Astrocyte (in vitro differentiated cells and primary cell): Measurements from ENCODE around the gene ULBP2.

ENCODE experiments used
- EZH2 ChIP-seq: IDR thresholded peaks from 2 replicates; pipeline ENCODE4 v1.6.1; 2012; ENCODE audit warnings: mild to moderate bottlenecking, low read length, inconsistent platforms; ENCODE audit not compliant: insufficient read depth
- TF ChIP-seq, protein P1 (sequence below): IDR thresholded peaks from 2 replicates; pipeline ENCODE4 v1.5.1; 2011; ENCODE audit warnings: low read depth, mild to moderate bottlenecking, inconsistent platforms, low read length, moderate library complexity; ENCODE audit not compliant: insufficient read depth

DNA sequence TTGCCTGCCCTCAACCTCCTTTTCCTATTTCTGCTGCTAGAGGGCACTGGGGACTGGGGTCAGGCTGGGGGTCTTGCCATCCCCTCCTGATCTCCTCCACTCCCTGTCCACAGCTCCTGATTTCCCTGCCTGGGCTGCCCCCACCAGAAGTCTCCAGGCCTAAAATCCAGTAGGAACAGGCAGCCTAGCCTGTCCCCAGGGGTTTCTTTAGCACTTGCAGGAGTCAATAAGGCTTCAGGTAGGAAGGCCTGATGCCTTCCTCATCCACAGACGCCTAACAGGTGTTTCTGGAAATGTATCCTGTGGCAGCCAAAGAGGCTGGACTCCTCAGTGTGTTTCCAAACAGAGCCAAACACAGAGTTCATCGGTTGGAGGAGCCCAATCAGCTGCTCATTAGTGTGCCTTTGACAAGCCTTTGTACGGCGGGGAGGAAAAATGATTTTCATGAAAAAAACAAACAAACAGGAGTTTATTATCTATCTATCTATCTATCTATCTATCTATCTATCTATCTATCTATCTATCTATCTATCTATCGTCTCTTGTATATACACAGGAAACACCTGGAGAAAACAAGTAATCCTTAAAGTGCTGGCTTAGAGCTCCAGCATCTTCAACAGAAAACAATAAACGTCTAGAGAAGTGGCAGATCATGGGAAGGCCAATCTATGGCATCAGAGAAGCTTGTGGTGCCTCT, 40.2 kb upstream of the ULBP2 start:
- TF ChIP-seq, protein P1, sequence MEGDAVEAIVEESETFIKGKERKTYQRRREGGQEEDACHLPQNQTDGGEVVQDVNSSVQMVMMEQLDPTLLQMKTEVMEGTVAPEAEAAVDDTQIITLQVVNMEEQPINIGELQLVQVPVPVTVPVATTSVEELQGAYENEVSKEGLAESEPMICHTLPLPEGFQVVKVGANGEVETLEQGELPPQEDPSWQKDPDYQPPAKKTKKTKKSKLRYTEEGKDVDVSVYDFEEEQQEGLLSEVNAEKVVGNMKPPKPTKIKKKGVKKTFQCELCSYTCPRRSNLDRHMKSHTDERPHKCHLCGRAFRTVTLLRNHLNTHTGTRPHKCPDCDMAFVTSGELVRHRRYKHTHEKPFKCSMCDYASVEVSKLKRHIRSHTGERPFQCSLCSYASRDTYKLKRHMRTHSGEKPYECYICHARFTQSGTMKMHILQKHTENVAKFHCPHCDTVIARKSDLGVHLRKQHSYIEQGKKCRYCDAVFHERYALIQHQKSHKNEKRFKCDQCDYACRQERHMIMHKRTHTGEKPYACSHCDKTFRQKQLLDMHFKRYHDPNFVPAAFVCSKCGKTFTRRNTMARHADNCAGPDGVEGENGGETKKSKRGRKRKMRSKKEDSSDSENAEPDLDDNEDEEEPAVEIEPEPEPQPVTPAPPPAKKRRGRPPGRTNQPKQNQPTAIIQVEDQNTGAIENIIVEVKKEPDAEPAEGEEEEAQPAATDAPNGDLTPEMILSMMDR, result no peak
- TF ChIP-seq EZH2, result no peak
